Body of pancreas (tissue), 4 donors: ENCODE results near the gene AGAP3. TPM values are rescaled to one million over a fixed set of nuclear protein-coding genes. Genes with fewer than 3 reads are reported as not detected.

Source experiments
- ATAC-seq: fragments of 150-250 bp; one replicate; pipeline ENCODE4 v1.9.1; 2016
- DNase-seq, 4 donors: peaks; one replicate each; pipeline ENCODE4 v3.0.0-alpha.2; 2019
- H3K27ac ChIP-seq, 4 donors: fragments of 200-600 bp; sonication (generic); 1 replicate in 3 of 4; 2 replicates in 1 of 4; pipeline versions ENCODE4 v1.5.1 to v1.6.1; 2016 to 2019; ENCODE audit warnings: mild to moderate bottlenecking in 1 of 4, mixed read lengths in 1 of 4, moderate library complexity in 1 of 4
- H3K27me3 ChIP-seq, 2 donors: fragments of 200-600 bp; sonication (generic); one replicate each; pipeline ENCODE4 v1.6.0; 2016; ENCODE audit warnings: mild to moderate bottlenecking in 1 of 2
- H3K36me3 ChIP-seq, 2 donors: fragments of 200-600 bp; sonication (generic); replicated peaks in 1 of 2; 2 replicates each; pipeline ENCODE4 v1.5.1; 2016; ENCODE audit warnings: low read depth in 2 of 2; ENCODE audit not compliant: insufficient read depth in 1 of 2
- H3K4me1 ChIP-seq: fragments of 200-600 bp; sonication (generic); one replicate; pipeline ENCODE4 v1.6.0; 2016
- H3K4me3 ChIP-seq, 2 donors: fragments of 200-600 bp; sonication (generic); 1 replicate in 1 of 2; 2 replicates in 1 of 2; pipeline ENCODE4 v1.5.1; 2016 to 2019
- H3K9me3 ChIP-seq, 3 donors: fragments of 200-600 bp; sonication (generic); 1 replicate in 2 of 3; 2 replicates in 1 of 3; pipeline ENCODE4 v1.5.1; 2016
- CTCF ChIP-seq, 7 experiments: fragments of 450-650 bp in 4 of 7; fragments of 200-600 bp in 3 of 7; sonication (generic) in 3 of 7; IDR thresholded peaks; one replicate each; pipeline ENCODE4 v1.5.1; 2016 to 2019; ENCODE audit warnings: antibody characterized with exemption in 7 of 7
- POLR2A ChIP-seq, 3 donors: fragments of 450-650 bp; IDR thresholded peaks; one replicate each; pipeline ENCODE4 v1.6.1; 2016; ENCODE audit warnings: antibody characterized with exemption in 3 of 3, mild to moderate bottlenecking in 2 of 3
- WGBS, 2 donors: methylation state at CpG; one replicate each; pipeline ENCODE4 v1.1.5; 2017; 5-methylcytosine and 5-hydroxymethylcytosine counted together
- intact Hi-C: fragments of 100-400 bp; cut with DNase I; formaldehyde crosslinking; loops from one replicate; pipeline ENCODE4 v1.15.1; 2023
- total RNA-seq, 2 donors: library from RNA; depleted of rRNA; stranded (reverse); fragments of >200 nt; gene quantifications; one replicate each; pipeline ENCODE4 v1.1.0, GENCODE V29; 2016

AGAP3 gene
- total RNA-seq, 2 donors from 2014 or later: 45.4 to 104 TPM

- Histone ChIP-seq H3K27ac (no peak overlapping the region), H3K9me3 (no peaks in the 10 kb centered on the region), H3K27me3 (no peaks in the 10 kb centered on the region), H3K4me1 (peaks cover 43% of the 10 kb centered on the region), H3K36me3 (no peaks in the 10 kb centered on the region), H3K4me3 (no peak overlapping the region)
- 80 to 82% methylated on average over 7 of the region's 7 CpGs for WGBS, 2 donors
- intact Hi-C loops: no loop called here
- TF ChIP-seq CTCF (IDR thresholded peaks at IDR 0.05): no peak
- no peak for TF ChIP-seq POLR2A (IDR thresholded peaks at IDR 0.05)
- DNase-seq (no peak), ATAC-seq (no peak)
These were observed 4.7 kb downstream of the AGAP3 start for GRCh38 chr7:151091003-151091402.

GRCh38 chr7:151091431-151091830 lies 5.2 kb downstream of the AGAP3 start:
- DNase-seq: peak; percentile 52 to 72 (median 62)
- Histone ChIP-seq H3K27me3 (no peaks in the 10 kb centered on the region), H3K36me3 (no peaks in the 10 kb centered on the region), H3K27ac (no peak overlapping the region), H3K4me3 (no peak overlapping the region), H3K9me3 (no peaks in the 10 kb centered on the region), H3K4me1 (peaks cover 43% of the 10 kb centered on the region)
- ATAC-seq: no peak
- 30 to 46% methylated on average over 5 to 6 of the region's 6 CpGs for WGBS, 2 donors
- TF ChIP-seq POLR2A (IDR thresholded peaks at IDR 0.05) (no peak), CTCF (IDR thresholded peaks at IDR 0.05) (peak; percentile 37 to 61 (median 47))
- intact Hi-C loops: no loop called here

- H3K4me1 ChIP-seq: peaks cover 43% of the 10 kb centered on the region
- H3K27me3 ChIP-seq: no peaks in the 10 kb centered on the region
- no peaks in the 10 kb centered on the region for H3K9me3 ChIP-seq
- TF ChIP-seq POLR2A (IDR thresholded peaks at IDR 0.05): no peak
- no peak for TF ChIP-seq CTCF (IDR thresholded peaks at IDR 0.05)
- H3K27ac ChIP-seq: no peak overlapping the region
- 81 to 87% methylated on average over 14 of the region's 14 CpGs for WGBS, 2 donors
- DNase-seq: no peak
- no peak overlapping the region for H3K4me3 ChIP-seq
- no peaks in the 10 kb centered on the region for H3K36me3 ChIP-seq
- intact Hi-C loops: no loop called here
- no peak for ATAC-seq
These were observed 5.7 kb downstream of the AGAP3 start for GRCh38 chr7:151091988-151092387.

GRCh38 chr7:151093748-151094147 lies 7.5 kb downstream of the AGAP3 start:
- H3K36me3 ChIP-seq: no peaks in the 10 kb centered on the region
- DNase-seq (no peak), ATAC-seq (no peak)
- 82 to 84% methylated on average over 6 of the region's 6 CpGs for WGBS, 2 donors
- peaks cover 30% of the 10 kb centered on the region for H3K4me1 ChIP-seq
- H3K4me3 ChIP-seq: no peak overlapping the region
- H3K27me3 ChIP-seq: no peaks in the 10 kb centered on the region
- intact Hi-C loops: no loop called here
- no peak overlapping the region for H3K27ac ChIP-seq
- H3K9me3 ChIP-seq: no peaks in the 10 kb centered on the region
- TF ChIP-seq CTCF (IDR thresholded peaks at IDR 0.05): no peak
- no peak for TF ChIP-seq POLR2A (IDR thresholded peaks at IDR 0.05)

DNA sequence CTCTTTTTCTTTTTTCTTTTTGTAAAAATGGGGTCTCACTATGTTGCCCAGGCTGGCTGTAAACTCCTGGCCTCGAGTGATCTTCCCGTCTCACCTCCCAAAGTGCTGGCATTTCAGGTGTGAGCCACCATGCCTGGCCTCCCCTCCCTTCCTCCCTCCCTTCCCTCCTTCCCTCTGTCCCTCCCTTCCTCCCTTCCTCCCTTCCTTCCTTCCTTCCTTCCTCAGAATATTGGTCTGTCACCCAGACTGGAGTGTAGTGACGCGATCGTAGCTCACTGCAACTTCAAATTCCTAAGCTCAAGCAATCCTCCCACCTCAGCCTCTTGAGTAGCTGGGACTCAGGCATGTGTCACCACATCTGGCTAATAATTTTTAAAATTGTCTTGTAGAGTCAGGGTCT lies 8.4 kb downstream of the AGAP3 start:
- Histone ChIP-seq H3K4me1 (peaks cover 21% of the 10 kb centered on the region), H3K27me3 (no peaks in the 10 kb centered on the region), H3K9me3 (no peaks in the 10 kb centered on the region), H3K27ac (no peak overlapping the region), H3K4me3 (no peak overlapping the region), H3K36me3 (no peaks in the 10 kb centered on the region)
- WGBS, 2 donors: 87 to 89% methylated on average over 5 of the region's 5 CpGs
- intact Hi-C loops: no loop called here
- no peak for DNase-seq
- no peak for ATAC-seq
- TF ChIP-seq CTCF (IDR thresholded peaks at IDR 0.05): no peak
- no peak for TF ChIP-seq POLR2A (IDR thresholded peaks at IDR 0.05)
